A673 (cell line): ENCODE data around the gene MACROD1. TPM values are rescaled to one million over a fixed set of nuclear protein-coding genes. Genes with fewer than 3 reads are reported as not detected.

Source experiments
- BruUV-seq: library from RNA; stranded (reverse); fragments of 400-500 nt; replicated peaks from 2 replicates; lab custom pipeline; 2021; lab: Mats Ljungman, UMichigan
- CTCF ChIA-PET: fragments of 300-600 bp; sonication (Branson Sonifier 250); formaldehyde crosslinking; loops from one replicate; lab custom pipeline; 2022; ENCODE audit warnings: antibody characterized with exemption; lab: Charles Lee
- POLR2A ChIA-PET: fragments of 300-600 bp; sonication (Branson Sonifier 250); formaldehyde crosslinking; loops from one replicate; lab custom pipeline; 2022; ENCODE audit warnings: antibody characterized with exemption; ENCODE audit not compliant: low non-redundant PET; lab: Charles Lee
- DNase-seq: peaks from one replicate; pipeline ENCODE4 v3.0.0-alpha.2; 2015; ENCODE audit warnings: low spot score
- H3K27ac ChIP-seq: fragments of 200-600 bp; sonication (generic); 2 replicates; pipeline ENCODE4 v1.5.1; 2016; ENCODE audit warnings: mixed run types, low read depth, mild to moderate bottlenecking, mixed read lengths, antibody characterized with exemption, low read length; ENCODE audit not compliant: poor library complexity, severe bottlenecking
- H3K27me3 ChIP-seq: fragments of 200-600 bp; sonication (generic); replicated peaks from 2 replicates; pipeline ENCODE4 v1.6.1; 2017; ENCODE audit warnings: mixed run types, low read depth, mild to moderate bottlenecking, mixed read lengths, antibody characterized with exemption, low read length; ENCODE audit not compliant: insufficient read depth, poor library complexity
- H3K36me3 ChIP-seq: fragments of 200-600 bp; sonication (generic); 2 replicates; pipeline ENCODE4 v1.6.1; 2016; ENCODE audit warnings: mixed run types, mild to moderate bottlenecking, mixed read lengths, antibody characterized with exemption, low read length; ENCODE audit not compliant: insufficient read depth, poor library complexity, severe bottlenecking
- H3K4me1 ChIP-seq: fragments of 200-600 bp; sonication (generic); 2 replicates; pipeline ENCODE4 v1.6.1; 2017; ENCODE audit warnings: mixed run types, mild to moderate bottlenecking, mixed read lengths, antibody characterized with exemption, low read length; ENCODE audit not compliant: insufficient read depth, poor library complexity, severe bottlenecking
- H3K4me3 ChIP-seq: fragments of 200-600 bp; sonication (generic); 2 replicates; pipeline ENCODE4 v1.5.1; 2016; ENCODE audit warnings: low read depth, mixed run types, mild to moderate bottlenecking, mixed read lengths, low read length; ENCODE audit not compliant: poor library complexity, severe bottlenecking
- H3K9me3 ChIP-seq: fragments of 200-600 bp; sonication (generic); 2 replicates; pipeline ENCODE4 v1.6.1; 2016; ENCODE audit warnings: mixed run types, low read depth, mild to moderate bottlenecking, mixed read lengths, antibody characterized with exemption, low read length; ENCODE audit not compliant: poor library complexity, severe bottlenecking
- EZH2 ChIP-seq: fragments of 200-600 bp; sonication (generic); IDR thresholded peaks from 2 replicates; pipeline ENCODE4 v1.6.1; 2017; ENCODE audit warnings: borderline replicate concordance, low read depth, mild to moderate bottlenecking, mixed read lengths, antibody characterized with exemption, low read length; ENCODE audit not compliant: poor library complexity, severe bottlenecking
- intact Hi-C: fragments of 100-400 bp; cut with micrococcal nuclease; formaldehyde crosslinking; loops from one replicate; pipeline ENCODE4 v1.10.0; 2022; ENCODE audit not compliant: unreplicated experiment
- total RNA-seq: library from RNA; stranded (reverse); gene quantifications from 2 replicates; pipeline ENCODE4 v1.2.3, GENCODE V29; 2021
- TF ChIP-seq, protein P1 (sequence below): fragments of 300-800, 200-600 bp; sonication (generic); conservative IDR thresholded peaks from 2 replicates; pipeline ENCODE4 v1.5.1; 2017; ENCODE audit warnings: low read depth, mild to moderate bottlenecking, antibody characterized with exemption, low read length, moderate library complexity, mixed read lengths

The MACROD1 gene
- total RNA-seq, 1 experiment from 2014 or later, result 28.7 TPM

DNA sequence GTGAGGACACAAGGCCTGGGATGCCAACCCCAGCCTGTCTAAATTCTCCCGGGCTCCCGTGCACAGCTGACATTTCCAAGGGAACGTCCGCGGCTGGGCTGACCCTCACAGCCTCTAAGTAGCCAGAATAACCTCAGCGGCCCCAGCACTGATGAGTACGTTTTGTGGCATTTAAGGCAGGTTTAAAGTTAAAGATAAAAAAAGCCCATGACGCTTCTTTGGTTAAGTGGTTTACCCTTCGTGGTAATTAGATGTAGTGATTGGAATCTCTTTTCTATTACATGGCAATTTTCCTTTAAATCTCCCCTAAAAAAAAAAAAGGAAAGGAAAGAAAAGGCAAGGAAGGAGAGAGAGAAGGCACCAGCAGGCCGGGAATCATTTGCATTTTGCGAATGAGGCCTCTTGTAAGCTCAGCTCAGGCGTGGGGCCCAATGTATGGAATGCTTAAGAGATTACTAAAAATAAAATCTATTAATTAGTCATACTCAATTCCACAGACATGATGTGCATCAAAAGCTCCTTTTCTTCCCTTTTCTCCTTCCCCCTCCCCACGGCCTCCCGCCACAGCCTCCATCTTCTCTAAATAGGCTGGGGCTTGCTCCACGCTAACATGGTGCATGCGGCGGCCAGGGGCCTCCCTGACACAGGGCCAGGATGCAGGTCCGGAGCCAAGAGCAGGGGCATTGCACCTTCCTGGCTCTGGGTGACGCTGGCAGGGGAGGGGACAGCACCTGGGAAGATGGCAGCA, 44.1 kb downstream of the MACROD1 start:
- Histone ChIP-seq H3K27ac (peak overlapping the region; percentile 57), H3K4me1 (peaks cover 47% of the 10 kb centered on the region), H3K4me3 (no peak overlapping the region), H3K36me3 (no peaks in the 10 kb centered on the region), H3K27me3 (no peaks in the 10 kb centered on the region), H3K9me3 (no peaks in the 10 kb centered on the region)
- intact Hi-C loops, result no loop called here
- CTCF ChIA-PET, result no interaction called here
- DNase-seq, result no peak
- no peak for TF ChIP-seq EZH2
- TF ChIP-seq, protein P1, sequence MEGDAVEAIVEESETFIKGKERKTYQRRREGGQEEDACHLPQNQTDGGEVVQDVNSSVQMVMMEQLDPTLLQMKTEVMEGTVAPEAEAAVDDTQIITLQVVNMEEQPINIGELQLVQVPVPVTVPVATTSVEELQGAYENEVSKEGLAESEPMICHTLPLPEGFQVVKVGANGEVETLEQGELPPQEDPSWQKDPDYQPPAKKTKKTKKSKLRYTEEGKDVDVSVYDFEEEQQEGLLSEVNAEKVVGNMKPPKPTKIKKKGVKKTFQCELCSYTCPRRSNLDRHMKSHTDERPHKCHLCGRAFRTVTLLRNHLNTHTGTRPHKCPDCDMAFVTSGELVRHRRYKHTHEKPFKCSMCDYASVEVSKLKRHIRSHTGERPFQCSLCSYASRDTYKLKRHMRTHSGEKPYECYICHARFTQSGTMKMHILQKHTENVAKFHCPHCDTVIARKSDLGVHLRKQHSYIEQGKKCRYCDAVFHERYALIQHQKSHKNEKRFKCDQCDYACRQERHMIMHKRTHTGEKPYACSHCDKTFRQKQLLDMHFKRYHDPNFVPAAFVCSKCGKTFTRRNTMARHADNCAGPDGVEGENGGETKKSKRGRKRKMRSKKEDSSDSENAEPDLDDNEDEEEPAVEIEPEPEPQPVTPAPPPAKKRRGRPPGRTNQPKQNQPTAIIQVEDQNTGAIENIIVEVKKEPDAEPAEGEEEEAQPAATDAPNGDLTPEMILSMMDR, result no peak
- POLR2A ChIA-PET, result interaction anchor here (0.7 kb wide), 1 partner anchor 63 kb away, joined by 4 read pairs; no protein-coding TSS in a partner anchor
- BruUV-seq, result no TSS peak

DNA sequence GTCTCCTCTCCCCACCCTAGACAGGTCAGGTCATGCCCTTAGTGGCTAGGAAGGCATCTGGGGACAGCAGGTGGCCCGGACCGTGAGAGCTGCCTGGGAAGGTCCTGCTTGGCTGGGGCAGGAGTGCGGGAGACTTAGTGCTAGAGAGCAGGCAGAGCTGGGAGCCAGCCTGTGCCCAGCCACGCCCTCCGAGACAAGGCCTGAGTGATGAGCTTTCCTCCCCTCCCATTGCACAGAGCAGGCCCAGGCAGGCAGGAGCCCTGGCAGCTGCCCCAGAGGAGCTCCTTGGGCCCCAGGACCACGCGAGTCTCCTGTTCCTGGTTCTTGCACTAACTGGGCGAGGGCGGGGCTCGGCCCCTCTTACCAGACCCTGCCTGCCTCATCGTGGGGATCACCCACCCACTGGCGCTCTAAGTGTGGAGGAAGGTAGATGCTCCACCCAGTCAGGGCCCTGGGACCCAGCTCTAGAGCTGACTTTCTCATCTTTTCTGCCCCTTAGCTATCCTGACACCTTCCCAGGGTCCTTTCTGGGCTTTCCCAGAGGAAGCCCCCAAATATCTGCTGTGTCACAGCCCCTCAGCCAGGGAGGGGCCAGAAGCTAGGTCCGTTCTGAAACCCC, 44.9 kb downstream of the MACROD1 start:
- intact Hi-C loops, result no loop called here
- H3K36me3 ChIP-seq, result no peaks in the 10 kb centered on the region
- peaks cover 47% of the 10 kb centered on the region for H3K4me1 ChIP-seq
- no TSS peak for BruUV-seq
- CTCF ChIA-PET, result no interaction called here
- peak overlapping the region; percentile 57 for H3K27ac ChIP-seq
- no peaks in the 10 kb centered on the region for H3K27me3 ChIP-seq
- TF ChIP-seq EZH2, result no peak
- TF ChIP-seq, protein P1, result no peak
- peak; percentile 33 for DNase-seq
- no peaks in the 10 kb centered on the region for H3K9me3 ChIP-seq
- H3K4me3 ChIP-seq, result no peak overlapping the region
- POLR2A ChIA-PET, result no interaction called here

DNA sequence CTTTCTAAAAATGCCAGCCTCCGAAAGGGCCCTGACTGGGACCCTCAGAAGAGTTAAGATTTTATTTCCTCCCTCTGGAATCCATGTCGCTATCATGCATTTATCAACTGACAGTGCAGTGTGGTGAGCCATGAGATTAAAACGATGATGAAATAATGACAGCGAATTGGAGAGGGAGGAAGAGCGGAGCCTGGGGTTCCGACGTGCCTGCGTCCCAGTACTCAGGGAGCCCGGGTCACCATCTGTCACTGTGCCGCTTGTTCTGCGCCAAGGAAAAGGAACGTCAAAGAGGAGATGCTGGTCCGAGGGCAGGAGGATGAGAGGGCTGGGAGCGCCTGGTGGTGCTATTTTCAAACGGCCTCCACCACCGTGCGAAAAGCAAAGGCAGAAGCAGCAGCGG, 46.2 kb downstream of the MACROD1 start:
- H3K27ac ChIP-seq, result no peak overlapping the region
- no peaks in the 10 kb centered on the region for H3K9me3 ChIP-seq
- H3K27me3 ChIP-seq, result no peaks in the 10 kb centered on the region
- intact Hi-C loops, result no loop called here
- ChIA-PET CTCF (no interaction called here), POLR2A (no interaction called here)
- no peak for DNase-seq
- H3K4me1 ChIP-seq, result peaks cover 47% of the 10 kb centered on the region
- no TSS peak for BruUV-seq
- H3K36me3 ChIP-seq, result no peaks in the 10 kb centered on the region
- TF ChIP-seq EZH2, result no peak
- TF ChIP-seq, protein P1, result no peak
- no peak overlapping the region for H3K4me3 ChIP-seq
